Measurements from ENCODE around the gene NRG3. TPM values are rescaled to one million over a fixed set of nuclear protein-coding genes. Genes with fewer than 3 reads are reported as not detected.

Gene NRG3
- total RNA-seq, 1 experiment from 2014 or later = 0.66 TPM

- H3K27me3 Mint-ChIP-seq (ENCODE audit: insufficient read depth, unreplicated experiment) = no peaks in the 10 kb centered on the region
- H3K27me3 ChIP-seq (replicated peaks; ENCODE audit: control insufficient read depth, insufficient read depth, low read length) = no peaks in the 10 kb centered on the region
- peaks cover 11% of the 10 kb centered on the region for H3K9me3 Mint-ChIP-seq (ENCODE audit: unreplicated experiment)
- DNase-seq = no peak
- TF ChIP-seq CTCF (IDR thresholded peaks at IDR 0.05; ENCODE audit: insufficient read depth in 1 of 2, low read depth in 1 of 2, low read length in 1 of 2, severe bottlenecking in 1 of 2, unreplicated experiment in 1 of 2) = no peak
- no peaks in the 10 kb centered on the region for H3K36me3 Mint-ChIP-seq (ENCODE audit: insufficient read depth, unreplicated experiment)
- H3K4me3 ChIP-seq (ENCODE audit: low read depth, low read length) = no peak overlapping the region
- H3K4me1 ChIP-seq = peaks cover 5% of the 10 kb centered on the region; the same call in 1 of the 2 replicates
- ChIA-PET POLR2A (no interaction called here), CTCF (no interaction called here)
- H3K4me1 Mint-ChIP-seq (ENCODE audit: low read depth, unreplicated experiment) = peaks cover 6% of the 10 kb centered on the region
- no TSS peak for BruUV-seq (replicated peaks)
- intact Hi-C loops (cut with micrococcal nuclease; ENCODE audit: unreplicated experiment) = no loop called here
- H3K36me3 ChIP-seq (ENCODE audit: control insufficient read depth, insufficient read depth, low read length) = no peaks in the 10 kb centered on the region
- no peaks in the 10 kb centered on the region for H3K9me3 ChIP-seq
- no peak overlapping the region for H3K27ac Mint-ChIP-seq (ENCODE audit: unreplicated experiment)
- H3K4me3 Mint-ChIP-seq (ENCODE audit: unreplicated experiment) = no peak overlapping the region
Observed at GRCh38 chr10:82464966-82465365, 590.0 kb downstream of the NRG3 start.

- ChIA-PET POLR2A (no interaction called here), CTCF (no interaction called here)
- no peak overlapping the region for H3K4me3 Mint-ChIP-seq (ENCODE audit: unreplicated experiment)
- no peaks in the 10 kb centered on the region for H3K27me3 Mint-ChIP-seq (ENCODE audit: insufficient read depth, unreplicated experiment)
- Histone ChIP-seq H3K4me1 (peaks cover 3% of the 10 kb centered on the region; the same call in 1 of the 2 replicates), H3K27me3 (replicated peaks; ENCODE audit: control insufficient read depth, insufficient read depth, low read length) (no peaks in the 10 kb centered on the region), H3K4me3 (ENCODE audit: low read depth, low read length) (no peak overlapping the region), H3K36me3 (ENCODE audit: control insufficient read depth, insufficient read depth, low read length) (no peaks in the 10 kb centered on the region), H3K9me3 (no peaks in the 10 kb centered on the region)
- H3K27ac Mint-ChIP-seq (ENCODE audit: unreplicated experiment) = no peak overlapping the region
- DNase-seq = no peak
- TF ChIP-seq CTCF (IDR thresholded peaks at IDR 0.05; ENCODE audit: insufficient read depth in 1 of 2, low read depth in 1 of 2, low read length in 1 of 2, severe bottlenecking in 1 of 2, unreplicated experiment in 1 of 2) = no peak
- H3K4me1 Mint-ChIP-seq (ENCODE audit: low read depth, unreplicated experiment) = peaks cover 7% of the 10 kb centered on the region
- intact Hi-C loops (cut with micrococcal nuclease; ENCODE audit: unreplicated experiment) = no loop called here
- H3K9me3 Mint-ChIP-seq (ENCODE audit: unreplicated experiment) = no peaks in the 10 kb centered on the region
- H3K36me3 Mint-ChIP-seq (ENCODE audit: insufficient read depth, unreplicated experiment) = no peaks in the 10 kb centered on the region
- no TSS peak for BruUV-seq (replicated peaks)
Observed at GRCh38 chr10:82468453-82468852, 593.5 kb downstream of the NRG3 start.

GRCh38 chr10:82472406-82473335, 597.7 kb downstream of the NRG3 start:
- Mint-ChIP-seq H3K27me3 (ENCODE audit: insufficient read depth, unreplicated experiment) (no peaks in the 10 kb centered on the region), H3K4me3 (ENCODE audit: unreplicated experiment) (no peak overlapping the region), H3K9me3 (ENCODE audit: unreplicated experiment) (no peaks in the 10 kb centered on the region), H3K27ac (ENCODE audit: unreplicated experiment) (no peak overlapping the region), H3K4me1 (ENCODE audit: low read depth, unreplicated experiment) (peaks cover 6% of the 10 kb centered on the region), H3K36me3 (ENCODE audit: insufficient read depth, unreplicated experiment) (no peaks in the 10 kb centered on the region)
- ChIA-PET POLR2A (no interaction called here), CTCF (no interaction called here)
- Histone ChIP-seq H3K27me3 (replicated peaks; ENCODE audit: control insufficient read depth, insufficient read depth, low read length) (no peaks in the 10 kb centered on the region), H3K36me3 (ENCODE audit: control insufficient read depth, insufficient read depth, low read length) (no peaks in the 10 kb centered on the region), H3K9me3 (no peaks in the 10 kb centered on the region), H3K4me3 (ENCODE audit: low read depth, low read length) (no peak overlapping the region), H3K4me1 (no peaks in the 10 kb centered on the region)
- intact Hi-C loops (cut with micrococcal nuclease; ENCODE audit: unreplicated experiment) = no loop called here
- no TSS peak for BruUV-seq (replicated peaks)
- no peak for TF ChIP-seq CTCF (IDR thresholded peaks at IDR 0.05; ENCODE audit: insufficient read depth in 1 of 2, low read depth in 1 of 2, low read length in 1 of 2, severe bottlenecking in 1 of 2, unreplicated experiment in 1 of 2)
- DNase-seq = no peak

Data from Caco-2 (cell line).